ENCODE results near the gene HSD11B1L. TPM values are rescaled to one million over a fixed set of nuclear protein-coding genes. Genes with fewer than 3 reads are reported as not detected.

Gene HSD11B1L
- total RNA-seq, 2 donors from 2014 or later = 3.2 to 5.2 TPM

- DNase-seq (ENCODE audit: low spot score in 2 of 2) (no peak), ATAC-seq (no peak)
- Mint-ChIP-seq H3K27ac (peak overlapping the region in 1 of 2 donors; percentile 42), H3K36me3 (peaks cover 12 to 41% of the 10 kb centered on the region in 2 donors), H3K9me3 (no peaks in the 10 kb centered on the region)
These were observed 25.4 kb upstream of the HSD11B1L start for GRCh38 chr19:5655412-5655811.

- no peaks in the 10 kb centered on the region for H3K9me3 Mint-ChIP-seq
- H3K36me3 Mint-ChIP-seq = peaks cover 0 to 16% of the 10 kb centered on the region in 2 donors
- peak overlapping the region in 1 of 2 donors; percentile 44 for H3K27ac Mint-ChIP-seq
- DNase-seq (ENCODE audit: low spot score in 2 of 2) (no peak), ATAC-seq (no peak)
These were observed 19.3 kb upstream of the HSD11B1L start for GRCh38 chr19:5661483-5661882.

GRCh38 chr19:5663904-5664303, 16.9 kb upstream of the HSD11B1L start:
- Mint-ChIP-seq H3K27ac (no peak overlapping the region), H3K9me3 (no peaks in the 10 kb centered on the region), H3K36me3 (peaks cover 2 to 13% of the 10 kb centered on the region in 2 donors)
- ATAC-seq (no peak), DNase-seq (ENCODE audit: low spot score in 2 of 2) (no peak)

- H3K36me3 Mint-ChIP-seq = peaks cover 7 to 13% of the 10 kb centered on the region in 2 donors
- DNase-seq (ENCODE audit: low spot score in 2 of 2) (no peak), ATAC-seq (no peak)
- H3K9me3 Mint-ChIP-seq = no peaks in the 10 kb centered on the region
- H3K27ac Mint-ChIP-seq = peak overlapping the region; percentile 69 to 86
These were observed 16.3 kb upstream of the HSD11B1L start for GRCh38 chr19:5664515-5664914.

GRCh38 chr19:5665781-5666513, 14.9 kb upstream of the HSD11B1L start:
- Mint-ChIP-seq H3K36me3 (peaks cover 7 to 8% of the 10 kb centered on the region in 2 donors), H3K9me3 (no peaks in the 10 kb centered on the region), H3K27ac (peak overlapping the region; percentile 69 to 86)
- ATAC-seq (peak in 1 of 2 donors; percentile 69), DNase-seq (ENCODE audit: low spot score in 2 of 2) (no peak)

- no peak for ATAC-seq
- Mint-ChIP-seq H3K9me3 (no peaks in the 10 kb centered on the region), H3K27ac (peak overlapping the region in 1 of 2 donors; percentile 15), H3K36me3 (peaks cover 7 to 8% of the 10 kb centered on the region in 2 donors)
- DNase-seq (ENCODE audit: low spot score in 2 of 2) = no peak
These were observed 13.8 kb upstream of the HSD11B1L start for GRCh38 chr19:5666921-5667610.

- no peak for DNase-seq (ENCODE audit: low spot score in 2 of 2)
- H3K27ac Mint-ChIP-seq = peak overlapping the region; percentile 15 to 44
- ATAC-seq = peak in 1 of 2 donors; percentile 14
- no peaks in the 10 kb centered on the region for H3K9me3 Mint-ChIP-seq
- H3K36me3 Mint-ChIP-seq = peaks cover 7 to 8% of the 10 kb centered on the region in 2 donors
These were observed 13.0 kb upstream of the HSD11B1L start for GRCh38 chr19:5667751-5668271.

- Mint-ChIP-seq H3K27ac (peak overlapping the region in 1 of 2 donors; percentile 67), H3K9me3 (peaks cover 0 to 5% of the 10 kb centered on the region in 2 donors), H3K36me3 (peaks cover 7 to 8% of the 10 kb centered on the region in 2 donors)
- ATAC-seq (no peak), DNase-seq (ENCODE audit: low spot score in 2 of 2) (no peak)
These were observed 11.6 kb upstream of the HSD11B1L start for GRCh38 chr19:5669212-5669611.

GRCh38 chr19:5671600-5671999, 9.2 kb upstream of the HSD11B1L start:
- peaks cover 0 to 5% of the 10 kb centered on the region in 2 donors for H3K9me3 Mint-ChIP-seq
- no peak for DNase-seq (ENCODE audit: low spot score in 2 of 2)
- peaks cover 7 to 8% of the 10 kb centered on the region in 2 donors for H3K36me3 Mint-ChIP-seq
- ATAC-seq = no peak
- no peak overlapping the region for H3K27ac Mint-ChIP-seq

GRCh38 chr19:5672708-5673459, 7.9 kb upstream of the HSD11B1L start:
- Mint-ChIP-seq H3K36me3 (peaks cover 0 to 7% of the 10 kb centered on the region in 2 donors), H3K27ac (peak overlapping the region; percentile 55 to 64), H3K9me3 (peaks cover 0 to 5% of the 10 kb centered on the region in 2 donors)
- DNase-seq (ENCODE audit: low spot score in 2 of 2) (no peak), ATAC-seq (no peak)

GRCh38 chr19:5673752-5674151, 7.1 kb upstream of the HSD11B1L start:
- no peak for ATAC-seq
- Mint-ChIP-seq H3K27ac (no peak overlapping the region), H3K36me3 (peaks cover 0 to 7% of the 10 kb centered on the region in 2 donors), H3K9me3 (peaks cover 0 to 5% of the 10 kb centered on the region in 2 donors)
- no peak for DNase-seq (ENCODE audit: low spot score in 2 of 2)

- ATAC-seq (no peak), DNase-seq (ENCODE audit: low spot score in 2 of 2) (no peak)
- Mint-ChIP-seq H3K27ac (peak overlapping the region in 1 of 2 donors; percentile 25), H3K36me3 (peaks cover 7 to 8% of the 10 kb centered on the region in 2 donors), H3K9me3 (peaks cover 0 to 5% of the 10 kb centered on the region in 2 donors)
These were observed 6.1 kb upstream of the HSD11B1L start for GRCh38 chr19:5674714-5675113.

GRCh38 chr19:5676105-5676771, 4.6 kb upstream of the HSD11B1L start:
- no peak for ATAC-seq
- Mint-ChIP-seq H3K27ac (peak overlapping the region; percentile 61 to 91), H3K36me3 (peaks cover 14 to 18% of the 10 kb centered on the region in 2 donors), H3K9me3 (peaks cover 0 to 5% of the 10 kb centered on the region in 2 donors)
- DNase-seq (ENCODE audit: low spot score in 2 of 2) = no peak

GRCh38 chr19:5676772-5677105, 4.1 kb upstream of the HSD11B1L start:
- DNase-seq (ENCODE audit: low spot score in 2 of 2) = no peak
- H3K36me3 Mint-ChIP-seq = peaks cover 14 to 18% of the 10 kb centered on the region in 2 donors
- H3K9me3 Mint-ChIP-seq = peaks cover 0 to 5% of the 10 kb centered on the region in 2 donors
- peak overlapping the region in 1 of 2 donors; percentile 61 for H3K27ac Mint-ChIP-seq
- ATAC-seq = no peak

GRCh38 chr19:5677136-5677535, 3.7 kb upstream of the HSD11B1L start:
- peaks cover 14 to 18% of the 10 kb centered on the region in 2 donors for H3K36me3 Mint-ChIP-seq

GRCh38 chr19:5677580-5677979, 3.2 kb upstream of the HSD11B1L start:
- H3K36me3 Mint-ChIP-seq = peaks cover 14 to 18% of the 10 kb centered on the region in 2 donors
- H3K9me3 Mint-ChIP-seq = peaks cover 0 to 5% of the 10 kb centered on the region in 2 donors
- DNase-seq (ENCODE audit: low spot score in 2 of 2) (no peak), ATAC-seq (no peak)
- H3K27ac Mint-ChIP-seq = no peak overlapping the region

More at GRCh38 chr19:5677136-5677535, 3.7 kb upstream of the HSD11B1L start:
- Mint-ChIP-seq H3K9me3 (peaks cover 0 to 5% of the 10 kb centered on the region in 2 donors), H3K27ac (no peak overlapping the region)
- ATAC-seq (no peak), DNase-seq (ENCODE audit: low spot score in 2 of 2) (no peak)

All from activated naive CD4-positive, alpha-beta T cell treated with anti-CD3 and anti-CD28 coated beads, Interleukin-2, amount 50 U/mL, for 72 hours (primary cell).